Measurements from ENCODE around the gene TFF2.

TFF2 gene

DNA sequence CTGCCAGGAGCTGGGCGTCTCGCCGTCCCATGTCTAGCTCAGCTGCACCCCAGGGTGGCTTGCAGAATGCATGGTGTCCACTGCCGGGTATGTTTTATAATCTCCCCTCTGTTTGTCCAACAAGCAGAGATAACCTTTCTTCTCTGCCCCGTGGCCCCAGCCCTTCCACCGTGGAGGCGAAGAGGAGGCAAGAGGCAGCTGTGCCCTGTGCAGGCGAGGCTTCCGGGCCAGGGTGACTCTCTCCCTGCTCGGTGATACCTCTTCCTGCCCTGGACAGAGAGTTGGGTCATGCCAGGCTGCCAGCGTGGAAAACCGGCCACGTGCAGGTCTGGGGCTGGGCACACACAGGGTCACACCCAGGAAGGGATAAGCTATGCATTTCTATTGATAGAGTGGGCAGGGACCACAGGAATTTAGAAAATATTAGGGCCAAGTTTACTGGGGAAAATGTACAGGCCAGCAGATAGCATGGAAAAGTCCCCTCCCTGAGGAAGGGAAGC is at the start of gene TFF2:
Gene TFF2 (minus strand): TSS at position 68 of the 500 bp plus-strand sequence. CDS start 37 bp downstream, at position 31.
- in situ Hi-C loops (cut with MboI; ENCODE audit: low sequenced_read_pairs), result no loop called here

GRCh38 chr21:42400525-42400924 is 49.7 kb upstream of the TFF2 start:
- in situ Hi-C loops (cut with MboI; ENCODE audit: low sequenced_read_pairs), result no loop called here

DNA sequence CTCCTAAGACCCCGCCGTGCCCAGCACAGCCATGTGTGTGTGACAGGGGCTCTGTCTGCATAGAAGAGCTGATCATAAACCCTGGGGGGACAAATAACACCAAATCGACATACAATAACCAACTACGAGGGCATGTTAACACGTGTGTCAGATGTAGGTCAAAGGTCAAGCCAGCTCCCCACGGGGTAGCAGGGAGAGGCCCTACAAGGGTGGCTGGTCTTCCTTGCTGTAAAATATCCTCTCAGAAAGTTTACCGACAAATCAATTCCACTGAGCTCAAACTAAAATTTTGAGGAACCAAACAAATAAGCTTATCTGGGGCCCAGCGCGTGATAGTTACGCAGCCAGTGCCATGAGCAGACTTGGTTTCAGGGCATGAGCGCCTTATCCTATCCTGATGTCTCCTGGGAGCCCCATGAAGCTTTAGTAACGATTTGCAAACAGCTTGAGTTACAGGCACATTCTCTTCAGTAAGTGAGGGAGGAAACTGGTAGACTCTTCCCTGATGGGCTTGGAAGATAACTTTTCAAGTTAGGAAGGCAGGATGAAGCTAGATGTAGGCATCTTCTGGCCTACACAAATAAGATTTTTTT is 47.7 kb upstream of the TFF2 start:
- in situ Hi-C loops (cut with MboI; ENCODE audit: low sequenced_read_pairs), result no loop called here

- in situ Hi-C loops (cut with MboI; ENCODE audit: low sequenced_read_pairs), result no loop called here
Observed at GRCh38 chr21:42397746-42398394, 47.1 kb upstream of the TFF2 start.

DNA sequence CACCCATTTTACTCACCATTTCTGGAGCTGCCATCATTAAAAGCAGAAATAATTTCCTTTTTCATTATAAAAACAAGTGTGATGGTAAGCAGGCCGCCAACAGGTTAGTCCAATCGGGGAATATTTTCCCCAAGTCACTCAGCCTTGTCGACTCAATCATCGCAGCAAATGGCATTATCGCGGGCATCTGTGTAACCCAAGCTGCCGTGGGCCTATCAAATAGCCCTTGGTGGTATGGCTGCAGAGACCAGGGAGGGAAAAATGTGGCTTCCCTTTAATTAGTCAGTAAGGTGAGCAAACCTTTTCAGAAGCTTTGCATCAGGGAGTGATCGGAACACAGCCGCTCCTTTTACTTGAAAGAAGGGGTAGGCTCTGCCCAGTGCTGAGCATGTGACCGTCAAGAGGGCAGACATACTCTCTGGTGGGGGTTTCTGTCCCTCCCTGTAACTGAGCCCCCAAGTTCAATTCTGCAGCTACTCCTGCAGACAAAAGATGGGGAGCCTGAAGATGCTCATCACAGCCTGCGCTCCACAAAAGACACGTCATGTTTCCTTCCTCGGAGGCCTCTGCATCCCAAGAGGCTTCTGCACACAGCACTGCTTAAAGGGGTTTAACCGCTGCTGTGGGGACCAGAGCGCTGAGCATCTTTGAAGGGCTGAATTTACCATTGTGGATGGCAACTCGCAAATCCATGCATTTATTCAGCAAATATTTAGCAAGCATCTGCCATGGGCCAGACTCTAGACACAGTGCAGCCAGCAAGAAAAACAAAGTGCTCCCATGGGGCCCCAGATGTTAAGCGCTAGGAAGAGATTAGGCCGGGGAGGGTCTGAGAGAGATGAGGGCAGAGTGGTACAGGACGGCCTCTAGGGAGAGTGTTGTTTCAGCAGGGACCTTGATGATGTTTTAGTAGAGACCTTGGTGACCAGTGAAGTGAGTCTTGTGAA is 46.3 kb upstream of the TFF2 start:
- in situ Hi-C loops (cut with MboI; ENCODE audit: low sequenced_read_pairs), result no loop called here

- in situ Hi-C loops (cut with MboI; ENCODE audit: low sequenced_read_pairs), result no loop called here
Observed at GRCh38 chr21:42395905-42396651, 45.3 kb upstream of the TFF2 start, which contains the start of gene TMPRSS3. TSS of gene TMPRSS3 (minus strand) at chr21:42396052. CDS start at chr21:42395417, 635 bp downstream.

DNA sequence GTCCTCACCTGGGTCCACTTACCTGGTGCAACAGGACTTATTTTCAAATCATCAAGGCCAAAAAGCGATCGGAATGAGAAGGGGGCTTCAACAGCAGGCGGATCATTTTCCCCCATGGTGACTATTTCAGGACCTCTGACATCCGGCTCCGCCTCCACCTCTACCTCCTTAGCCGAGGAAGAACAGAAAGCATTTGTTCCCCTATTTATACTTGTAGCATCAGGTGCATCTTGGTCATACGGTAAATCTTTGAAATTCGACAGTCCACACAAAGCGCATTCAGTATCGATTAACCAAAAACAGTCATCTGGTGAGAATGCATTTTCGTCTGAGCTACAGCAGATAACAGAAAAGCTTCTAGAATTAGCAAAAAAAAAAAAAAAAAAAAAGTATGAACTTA is 44.5 kb upstream of the TFF2 start:
- in situ Hi-C loops (cut with MboI; ENCODE audit: low sequenced_read_pairs), result no loop called here

- in situ Hi-C loops (cut with MboI; ENCODE audit: low sequenced_read_pairs), result no loop called here
Observed at GRCh38 chr21:42393443-42393950, 42.7 kb upstream of the TFF2 start.

DNA sequence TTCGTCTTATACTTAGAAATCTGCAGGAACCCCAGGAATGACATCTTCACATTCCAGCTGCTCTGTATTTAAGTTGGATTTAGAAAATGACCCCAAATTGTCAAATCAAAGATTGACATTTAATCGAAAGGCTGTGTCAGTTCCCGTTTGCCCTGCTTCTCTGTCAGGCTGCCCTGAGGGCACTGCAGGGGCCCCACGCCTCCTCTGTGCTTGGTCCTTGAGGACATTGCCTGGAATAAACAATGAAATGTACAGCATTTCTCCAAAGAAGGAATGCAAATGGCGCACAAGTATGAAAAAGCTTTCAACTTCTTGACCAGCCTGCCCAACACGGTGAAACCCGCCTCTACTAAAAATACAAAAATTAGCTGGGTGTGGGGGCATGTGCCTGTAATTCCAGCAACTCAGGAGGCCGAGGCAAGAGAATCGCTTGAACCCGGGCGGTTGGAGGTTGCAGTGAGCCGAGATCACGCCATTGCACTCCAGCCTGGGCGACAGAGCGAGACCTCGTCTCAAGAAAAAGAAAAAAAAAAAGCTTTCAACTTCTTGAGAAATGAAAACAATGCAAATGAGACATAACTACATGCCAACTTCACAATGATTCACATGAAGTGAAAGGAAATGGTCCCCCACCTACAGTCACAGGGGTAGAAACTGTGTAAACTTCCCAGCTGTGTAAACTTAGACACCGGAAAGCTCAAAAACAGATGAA is 42.1 kb upstream of the TFF2 start:
- in situ Hi-C loops (cut with MboI; ENCODE audit: low sequenced_read_pairs), result no loop called here

- in situ Hi-C loops (cut with MboI; ENCODE audit: low sequenced_read_pairs), result no loop called here
Observed at GRCh38 chr21:42391297-42391696, 40.5 kb upstream of the TFF2 start.

GRCh38 chr21:42390696-42391095 is 39.9 kb upstream of the TFF2 start:
- in situ Hi-C loops (cut with MboI; ENCODE audit: low sequenced_read_pairs), result no loop called here

- in situ Hi-C loops (cut with MboI; ENCODE audit: low sequenced_read_pairs), result no loop called here
Observed at GRCh38 chr21:42390193-42390592, 39.4 kb upstream of the TFF2 start.

DNA sequence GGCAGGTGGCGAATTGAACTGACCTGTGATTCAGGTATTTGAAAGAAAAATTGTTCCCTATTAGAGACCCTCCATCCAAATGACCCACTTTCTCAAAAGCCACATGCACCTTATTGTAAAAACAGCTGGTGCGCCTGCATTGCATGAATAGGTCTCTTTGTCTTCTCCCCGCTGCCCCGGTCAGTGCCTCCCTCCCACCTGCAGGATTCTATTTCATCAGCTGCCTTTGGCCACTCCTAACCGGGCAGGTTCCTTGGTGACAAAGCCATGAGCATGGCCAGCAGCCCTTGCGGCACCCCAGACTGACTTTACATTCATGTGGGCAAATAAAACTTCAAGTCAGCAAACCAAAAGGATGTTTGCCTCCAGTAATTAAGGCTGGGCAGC is 38.6 kb upstream of the TFF2 start:
- in situ Hi-C loops (cut with MboI; ENCODE audit: low sequenced_read_pairs), result no loop called here

GRCh38 chr21:42388740-42389448 is 38.1 kb upstream of the TFF2 start:
- in situ Hi-C loops (cut with MboI; ENCODE audit: low sequenced_read_pairs), result no loop called here

DNA sequence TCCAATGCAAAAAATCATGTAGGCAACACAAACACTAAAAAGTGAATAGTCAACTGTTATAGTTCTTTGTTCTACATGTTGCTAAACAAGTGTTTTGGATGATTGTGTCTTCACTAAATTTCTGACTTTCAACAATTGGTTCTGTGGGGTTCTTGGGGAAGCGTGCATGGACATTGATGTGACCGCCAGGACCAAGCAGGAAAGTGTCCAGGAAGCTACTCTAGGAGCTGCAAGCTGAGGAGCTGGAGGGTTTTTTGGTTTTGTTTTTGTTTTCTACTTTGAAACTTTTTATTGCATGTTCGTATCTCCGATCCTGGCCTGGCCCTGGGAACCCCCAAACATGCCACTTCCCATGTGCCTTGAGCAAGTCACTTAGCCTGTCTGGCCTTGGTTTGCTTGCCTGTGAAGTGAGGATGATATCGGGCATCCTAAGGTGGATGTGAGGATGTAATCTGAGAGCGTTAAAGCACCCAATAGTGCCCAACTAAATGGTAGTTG is 37.1 kb upstream of the TFF2 start:
- in situ Hi-C loops (cut with MboI; ENCODE audit: low sequenced_read_pairs), result no loop called here

GRCh38 chr21:42387164-42387563 is 36.4 kb upstream of the TFF2 start:
- in situ Hi-C loops (cut with MboI; ENCODE audit: low sequenced_read_pairs), result no loop called here

DNA sequence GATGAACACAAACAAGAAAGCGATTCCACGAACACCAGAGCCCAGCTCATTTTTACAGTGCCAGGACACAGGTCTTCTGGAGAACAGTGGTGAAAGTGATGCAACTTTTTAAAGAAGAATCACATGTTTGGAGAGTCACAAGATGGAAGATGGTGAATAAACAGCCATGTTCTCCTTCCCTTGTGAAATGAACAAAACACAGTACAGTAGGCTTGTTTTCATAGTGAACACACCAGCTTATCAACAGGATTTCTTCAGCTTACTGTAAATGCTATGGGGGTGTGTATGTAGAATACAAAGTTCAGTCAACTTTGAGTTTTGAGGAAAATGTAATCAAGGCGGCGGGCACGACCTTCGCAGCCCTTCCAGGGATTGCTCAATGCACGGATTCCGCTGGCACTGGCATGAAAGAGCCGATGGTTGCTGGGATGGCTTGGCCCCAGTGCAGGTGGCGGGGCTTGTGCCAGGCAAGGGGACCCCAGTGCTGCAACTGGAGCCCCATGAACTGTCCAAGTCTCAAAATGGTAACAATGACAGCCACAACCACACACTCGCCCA is 35.3 kb upstream of the TFF2 start:
- in situ Hi-C loops (cut with MboI; ENCODE audit: low sequenced_read_pairs), result no loop called here

DNA sequence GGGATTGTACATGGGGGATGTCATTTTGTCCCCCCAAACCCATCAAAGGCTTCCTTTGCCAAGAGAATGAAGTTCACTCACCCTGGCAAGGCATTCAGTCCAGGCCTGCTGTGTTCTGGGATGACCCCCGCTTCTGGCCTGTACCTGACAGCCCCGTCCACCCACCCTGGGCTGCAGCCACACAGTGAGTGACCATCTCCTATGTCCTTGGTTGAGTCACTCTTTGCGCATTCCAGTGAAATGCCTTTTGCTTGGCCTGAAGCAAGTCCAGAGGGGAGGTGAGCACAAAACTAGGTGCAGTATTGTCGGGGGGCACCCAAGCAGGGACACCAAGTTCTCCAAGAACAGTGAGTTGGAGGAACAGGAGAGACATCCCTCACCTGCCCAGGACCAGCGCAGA is 34.8 kb upstream of the TFF2 start:
- in situ Hi-C loops (cut with MboI; ENCODE audit: low sequenced_read_pairs), result no loop called here

DNA sequence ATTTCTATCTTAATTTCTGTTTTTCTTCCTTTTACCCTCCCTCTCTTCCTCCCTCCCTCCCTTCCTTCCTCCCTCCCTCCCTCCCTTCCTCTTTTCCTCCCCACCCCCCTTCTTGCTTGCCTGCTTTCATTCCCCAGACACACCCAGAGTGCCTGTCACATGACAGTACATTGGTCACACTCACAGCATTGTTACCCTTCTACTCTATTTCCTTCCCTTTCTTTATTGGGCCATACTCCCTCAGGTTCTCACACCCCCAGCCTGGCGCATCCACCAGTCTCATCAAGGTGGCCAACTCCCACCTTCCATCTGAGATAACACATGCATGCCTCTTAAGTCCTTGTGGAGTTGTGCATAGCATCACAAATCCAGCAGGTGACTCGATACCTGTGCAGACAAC is 34.2 kb upstream of the TFF2 start:
- in situ Hi-C loops (cut with MboI; ENCODE audit: low sequenced_read_pairs), result no loop called here
